ENCODE measurements around the gene HS3ST5.
"Not testable (repeated sequence)": the region's sequence is repeated elsewhere in the genome, so short reads cannot be mapped to it uniquely, and the experiment has no call there.

HS3ST5 gene

DNA sequence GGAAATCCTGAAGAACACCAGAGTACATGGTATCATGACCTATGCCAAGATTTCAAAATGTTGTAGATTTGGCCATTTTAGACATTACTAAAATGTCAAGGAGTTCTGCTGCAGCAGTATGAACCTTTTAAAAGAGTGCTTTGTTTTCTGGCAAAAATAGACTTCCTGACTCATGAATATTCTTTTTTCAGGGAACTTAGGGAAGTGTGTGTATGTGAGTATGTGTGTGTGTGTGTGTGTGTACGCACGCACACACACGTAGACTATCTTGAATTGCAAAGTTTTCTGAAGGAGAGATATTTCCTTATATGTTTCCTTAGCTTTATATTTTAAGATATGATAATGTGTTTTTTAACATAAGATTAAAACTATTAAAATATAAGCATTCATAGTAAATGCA is 161.2 kb downstream of the HS3ST5 start:
- no peak for DNase-seq

DNA sequence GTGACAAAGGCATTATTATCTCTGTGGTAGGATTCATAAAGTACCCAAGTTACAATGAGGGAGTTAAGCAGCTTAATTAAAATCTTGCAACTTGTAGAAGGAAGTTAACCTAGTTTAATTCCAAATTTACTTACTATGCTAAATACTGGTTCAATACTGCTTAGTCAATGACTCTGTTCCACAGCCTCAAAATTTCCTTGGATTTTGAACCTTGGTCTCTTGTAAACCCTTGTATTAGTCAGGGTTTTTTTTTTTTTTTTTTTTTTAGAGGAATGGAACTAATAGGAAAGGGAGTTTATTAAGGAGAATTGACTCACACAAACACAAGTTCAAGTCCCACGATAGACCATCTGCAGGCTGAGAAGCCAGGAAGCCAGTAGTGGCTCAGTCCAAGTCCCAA is 163.4 kb downstream of the HS3ST5 start:
- DNase-seq: no peak

DNA sequence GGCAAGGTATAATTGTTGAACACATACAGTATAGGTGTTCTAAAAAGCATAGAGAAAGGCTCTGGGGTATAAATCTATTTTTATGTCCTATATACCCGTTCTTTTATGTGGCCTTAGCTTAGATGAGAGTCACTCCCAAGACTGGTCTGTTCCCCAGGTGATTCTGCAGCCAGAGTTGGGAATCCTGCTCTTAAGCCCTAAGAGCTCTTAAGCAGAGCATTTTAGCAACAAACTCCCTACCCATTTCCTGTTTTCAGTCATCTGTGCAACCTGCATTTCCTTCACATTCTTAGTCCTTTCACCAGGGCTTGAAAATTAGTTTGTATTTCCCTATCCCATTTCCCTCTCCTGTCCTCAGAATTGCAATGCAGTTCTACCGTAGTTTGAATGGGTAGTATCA is 166.1 kb downstream of the HS3ST5 start:
- DNase-seq: no peak

DNA sequence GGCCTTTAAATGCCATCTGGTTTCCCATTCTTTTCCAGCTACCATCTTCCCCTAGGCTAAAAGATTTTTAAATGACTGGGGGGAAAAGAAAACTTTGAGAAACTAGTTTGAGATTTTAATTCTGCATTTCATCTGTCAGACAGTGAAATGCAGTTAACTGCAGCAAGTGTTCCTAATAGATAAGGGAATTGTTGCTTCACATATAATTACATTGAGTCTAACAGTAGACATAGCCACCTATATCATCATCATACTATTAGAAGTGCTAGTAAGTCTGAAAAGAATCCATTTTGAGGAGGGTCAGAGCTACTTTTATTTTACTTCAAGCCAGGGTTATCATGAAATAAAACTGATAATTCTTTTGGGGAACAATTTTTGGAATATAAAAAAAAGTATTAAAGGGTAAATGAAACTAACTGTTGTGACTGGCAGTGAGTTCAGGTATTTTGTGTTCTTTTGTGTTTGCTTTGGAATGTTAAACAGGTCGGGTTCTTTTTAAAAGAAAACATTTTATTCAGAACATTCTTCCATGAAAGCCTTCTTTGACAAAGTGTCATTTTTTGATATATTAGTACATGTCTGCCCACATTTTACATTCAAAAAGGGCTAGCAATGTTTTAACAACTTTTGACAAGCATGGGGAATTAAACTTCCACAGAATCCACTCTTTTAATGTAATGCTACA is 170.1 kb downstream of the HS3ST5 start:
- no peak for DNase-seq

DNA sequence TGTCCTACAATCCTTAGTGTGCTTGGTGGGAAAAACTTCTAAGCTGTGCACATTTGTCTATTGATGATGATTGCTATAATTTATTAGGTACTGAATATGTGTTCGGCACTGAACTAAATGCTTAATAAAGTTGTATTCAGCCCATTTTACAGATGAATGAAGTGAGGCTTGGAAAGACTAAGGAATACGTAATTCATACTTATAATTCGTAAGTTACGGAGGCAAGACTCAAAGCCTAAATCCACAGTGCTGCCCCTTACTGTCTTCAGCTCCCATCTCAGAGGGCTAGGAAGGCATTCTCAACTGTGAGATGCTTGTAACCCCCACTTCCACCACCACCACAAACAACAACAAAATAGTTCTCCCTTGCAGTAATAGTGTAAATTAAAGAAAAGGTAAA is 171.3 kb downstream of the HS3ST5 start:
- no peak for DNase-seq

DNA sequence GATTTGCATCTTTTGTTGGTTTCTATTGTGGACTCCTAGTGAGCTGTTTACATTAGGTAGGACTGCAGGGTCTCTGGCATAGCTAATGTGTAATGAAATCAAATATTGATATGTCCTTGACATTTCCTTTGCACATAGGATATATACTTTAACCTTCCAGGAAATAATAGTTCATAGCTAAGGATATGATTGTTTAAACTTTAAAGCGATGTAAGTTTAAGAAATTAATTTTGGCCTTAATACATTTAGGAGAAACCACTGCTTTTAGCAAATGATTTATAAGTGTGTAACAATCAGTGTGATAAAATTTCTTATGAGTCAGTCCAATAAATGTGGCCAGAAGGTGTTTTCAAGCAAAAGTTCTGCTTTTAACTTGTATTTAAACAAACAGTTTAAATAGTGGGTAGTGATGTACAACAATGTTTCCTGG is 171.8 kb downstream of the HS3ST5 start:
- DNase-seq: no peak

DNA sequence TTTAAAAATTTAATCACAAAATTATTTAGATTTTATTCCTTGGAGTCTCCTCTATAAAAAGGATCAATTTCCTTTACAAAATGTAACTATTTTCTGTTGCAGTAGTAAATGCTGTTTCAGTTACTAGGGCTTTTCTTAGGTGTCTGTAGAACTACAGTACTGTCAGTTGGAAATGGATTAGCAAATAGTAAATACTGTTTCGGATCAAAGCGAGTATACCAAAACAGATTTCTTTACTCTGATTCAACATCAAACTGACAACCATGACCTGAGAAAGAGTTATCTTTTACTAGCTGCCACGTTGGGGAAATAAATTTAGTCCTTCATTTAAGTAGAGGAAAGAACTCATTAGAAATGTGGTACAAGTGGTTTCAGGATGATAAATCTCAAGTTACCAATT is 172.5 kb downstream of the HS3ST5 start:
- DNase-seq: no peak

DNA sequence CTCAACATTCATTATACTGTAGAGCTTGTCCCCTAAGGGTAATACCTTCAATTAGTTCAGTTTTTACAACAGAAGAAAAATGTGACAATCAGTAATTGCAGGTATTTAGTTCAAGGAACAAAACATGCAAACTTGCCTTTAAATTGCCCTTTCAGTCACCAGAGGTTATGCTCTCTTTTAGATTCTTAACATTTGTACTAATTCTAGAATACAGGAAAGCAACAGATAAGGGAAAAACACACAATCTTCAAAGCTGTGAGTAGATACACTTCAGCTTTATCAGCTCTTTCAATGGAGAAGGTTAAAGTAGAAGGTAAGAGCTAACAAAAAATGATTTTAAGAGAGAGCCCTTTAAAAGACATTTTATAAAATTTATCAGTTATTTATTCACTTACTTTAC is 173.1 kb downstream of the HS3ST5 start:
- no peak for DNase-seq

DNA sequence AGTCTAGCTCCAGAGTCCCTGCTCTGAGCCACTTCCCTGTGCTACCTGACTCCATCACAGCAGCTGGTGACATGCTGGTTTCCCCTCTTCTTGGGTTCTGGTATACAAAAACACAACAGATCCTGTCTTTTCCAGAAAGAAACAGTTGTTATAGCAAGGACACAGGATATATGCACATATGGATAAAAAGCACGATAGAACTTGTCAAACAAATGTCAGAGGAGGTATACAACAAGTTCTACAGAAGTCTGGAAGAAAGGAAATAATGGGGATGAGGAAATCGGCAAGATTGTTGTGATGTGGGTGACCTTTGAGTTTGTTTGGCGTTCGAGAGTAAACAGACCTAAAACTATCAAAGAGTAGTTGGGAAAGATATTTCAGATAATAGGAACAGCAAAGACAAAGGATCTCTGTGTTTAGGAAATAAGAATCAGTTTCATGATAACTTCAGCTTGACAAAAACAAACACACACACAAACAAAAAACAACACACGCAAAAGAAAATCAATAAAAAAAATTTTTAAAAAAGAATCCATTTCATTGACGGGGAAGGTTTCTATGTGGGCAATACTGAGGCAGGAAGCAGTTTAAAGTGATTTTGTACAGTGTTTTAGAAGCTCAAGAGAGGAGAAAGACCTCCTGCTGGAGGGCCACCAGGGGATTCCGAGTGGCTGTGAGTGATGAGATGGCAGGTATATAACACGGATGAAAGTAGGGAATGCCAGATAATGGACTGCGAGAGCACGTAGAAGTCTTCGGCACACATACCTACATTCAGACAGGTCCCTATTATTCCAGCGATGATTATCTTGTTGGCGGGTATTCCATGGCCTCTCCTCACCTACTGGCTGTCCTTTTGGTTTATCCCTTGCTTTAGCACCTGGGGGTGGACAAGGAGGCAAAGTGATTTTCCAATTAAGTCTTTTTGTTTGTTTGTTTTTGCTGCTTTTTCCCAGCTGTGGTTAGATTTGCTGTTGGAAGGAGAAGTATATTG is 174.9 kb downstream of the HS3ST5 start:
- DNase-seq: no peak

DNA sequence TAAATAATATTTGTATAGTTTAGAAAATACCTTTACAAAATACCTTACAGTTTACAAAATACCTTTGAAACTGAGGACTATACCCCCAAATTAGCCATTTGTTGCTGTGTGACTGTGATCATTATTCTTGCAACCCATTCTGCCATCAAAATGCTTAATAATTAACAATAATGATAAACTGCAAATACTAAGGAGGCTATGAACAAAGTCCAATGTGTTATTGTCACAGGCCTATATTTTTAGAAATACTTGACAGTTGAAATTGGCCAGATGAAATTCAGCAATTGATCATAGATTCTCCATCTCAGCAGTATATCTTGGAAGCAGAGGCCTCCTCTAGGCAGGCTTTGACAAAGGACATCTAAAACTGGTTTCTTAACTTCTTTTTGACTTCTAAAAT is 178.6 kb downstream of the HS3ST5 start:
- DNase-seq: no peak

DNA sequence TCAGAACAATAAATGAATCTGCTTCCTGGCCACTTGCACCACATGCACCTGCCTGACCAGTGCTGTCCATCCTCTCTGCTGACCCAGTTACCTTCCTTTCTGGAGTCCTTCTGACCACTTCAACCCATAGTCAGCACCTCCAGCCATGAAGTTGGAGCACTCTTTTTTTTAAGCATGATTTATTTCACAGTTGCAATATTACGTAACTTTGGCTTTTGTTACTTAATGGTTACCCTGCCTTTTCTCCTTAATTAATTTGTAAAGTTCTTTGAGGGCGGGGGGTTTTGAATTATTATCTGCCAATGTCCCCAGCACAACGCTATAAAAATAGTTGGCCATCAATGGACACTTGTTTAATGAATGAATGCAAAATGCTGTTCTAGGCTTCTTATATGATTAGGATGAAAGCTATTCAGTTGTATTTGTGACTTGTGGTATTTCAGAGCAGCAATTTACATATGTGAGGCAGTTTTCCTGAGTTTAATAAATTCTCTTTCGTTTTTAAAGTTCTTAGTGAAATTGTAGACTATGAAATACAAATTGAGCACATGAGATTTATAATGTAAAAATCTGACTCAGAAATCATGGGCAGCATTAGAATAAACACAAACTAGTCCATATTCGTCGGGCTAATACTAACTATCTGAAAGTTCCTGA is 180.0 kb downstream of the HS3ST5 start:
- no peak for DNase-seq

DNA sequence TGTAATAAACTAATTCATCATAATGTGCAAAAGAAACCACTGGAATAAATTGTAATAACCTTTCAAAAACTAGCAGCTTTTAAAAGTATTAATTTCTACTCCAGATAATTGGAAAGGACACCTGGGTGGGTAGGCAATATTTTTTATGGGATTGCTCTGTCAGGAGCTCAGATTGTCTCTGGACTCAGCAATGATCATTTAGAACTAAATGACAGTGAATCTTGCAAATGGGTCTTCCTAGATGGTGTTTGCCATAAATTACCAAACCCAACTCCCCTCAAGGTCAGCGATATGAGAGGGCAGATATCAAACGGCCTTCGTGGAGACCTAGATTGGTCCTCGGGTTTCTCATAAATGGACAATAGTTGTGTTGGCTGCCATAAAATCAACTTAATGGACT is 181.9 kb downstream of the HS3ST5 start:
- DNase-seq: no peak

DNA sequence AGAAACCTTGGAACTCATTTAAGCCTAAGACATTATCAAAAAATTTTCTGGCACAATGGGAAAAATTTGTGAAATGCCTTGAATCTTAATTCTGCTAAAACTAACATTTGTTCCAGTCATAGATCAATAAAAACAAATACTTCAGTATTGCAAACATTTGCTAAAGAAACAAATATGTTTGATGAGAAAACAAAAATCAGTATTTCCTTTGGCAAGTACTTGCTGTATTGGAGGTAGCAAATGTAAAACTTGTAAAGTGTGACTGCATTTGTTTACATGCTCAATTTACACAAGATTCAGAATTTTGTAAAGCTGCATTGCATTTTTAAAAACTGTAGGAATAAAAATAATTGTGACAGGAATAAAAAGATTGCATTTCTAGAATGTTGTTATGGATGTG is 183.1 kb downstream of the HS3ST5 start:
- DNase-seq: no peak

DNA sequence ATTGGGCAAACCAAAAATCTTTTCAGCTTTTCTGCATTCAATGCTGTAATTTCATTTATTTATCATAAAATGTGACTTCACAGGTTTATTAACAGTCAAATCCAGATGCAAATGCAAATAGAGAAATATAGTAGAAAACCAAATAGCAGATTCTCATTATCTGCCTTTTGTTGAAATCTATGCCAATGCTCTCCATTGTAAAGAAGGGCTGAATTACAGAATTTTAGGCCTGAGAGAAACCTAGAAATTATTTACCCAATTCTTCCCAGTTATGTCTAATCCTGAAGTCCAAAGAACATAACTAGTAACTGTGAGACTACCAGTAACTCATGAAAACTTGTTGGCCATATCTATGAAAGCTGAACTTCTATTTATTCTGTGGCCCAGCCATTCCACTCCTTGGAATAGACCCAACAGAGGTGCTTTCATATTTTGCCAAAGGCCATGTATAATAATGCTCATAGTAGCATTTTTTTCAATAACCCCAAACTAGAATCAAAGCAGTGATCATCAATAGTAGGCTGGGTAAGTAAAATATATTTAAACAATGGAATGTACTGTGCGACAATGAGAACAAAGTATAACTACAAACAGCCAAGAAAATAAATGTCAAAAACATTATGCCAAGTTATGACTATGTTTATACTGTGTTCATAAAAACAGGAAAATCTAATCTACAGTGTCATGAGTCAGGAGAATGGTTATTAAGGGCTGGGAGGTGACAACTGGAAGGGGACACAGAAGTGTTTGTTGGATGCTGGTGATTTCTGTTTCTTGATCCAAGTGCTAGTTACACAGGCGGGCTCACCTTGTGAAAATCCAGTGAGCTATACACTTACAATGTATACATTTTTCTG is 183.8 kb downstream of the HS3ST5 start:
- DNase-seq: no peak

DNA sequence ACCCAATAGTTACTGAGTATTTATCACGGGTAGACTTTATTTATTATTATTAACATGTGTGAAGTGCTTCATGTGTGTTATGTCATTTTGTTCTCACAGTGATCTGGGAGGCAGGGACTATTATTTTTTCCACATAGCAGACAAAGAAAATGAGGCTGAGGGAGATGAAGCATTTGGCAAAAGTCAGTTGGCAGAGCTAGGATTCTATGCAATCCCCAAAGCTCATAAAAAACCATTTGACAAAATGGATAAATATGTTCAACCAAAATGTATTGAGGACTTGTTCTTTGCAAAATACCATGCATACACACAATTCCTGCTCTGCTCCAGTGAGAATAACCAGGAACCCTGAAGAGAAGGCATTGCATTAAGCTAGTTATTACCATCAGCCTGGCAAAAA is 184.4 kb downstream of the HS3ST5 start:
- no peak for DNase-seq

DNA sequence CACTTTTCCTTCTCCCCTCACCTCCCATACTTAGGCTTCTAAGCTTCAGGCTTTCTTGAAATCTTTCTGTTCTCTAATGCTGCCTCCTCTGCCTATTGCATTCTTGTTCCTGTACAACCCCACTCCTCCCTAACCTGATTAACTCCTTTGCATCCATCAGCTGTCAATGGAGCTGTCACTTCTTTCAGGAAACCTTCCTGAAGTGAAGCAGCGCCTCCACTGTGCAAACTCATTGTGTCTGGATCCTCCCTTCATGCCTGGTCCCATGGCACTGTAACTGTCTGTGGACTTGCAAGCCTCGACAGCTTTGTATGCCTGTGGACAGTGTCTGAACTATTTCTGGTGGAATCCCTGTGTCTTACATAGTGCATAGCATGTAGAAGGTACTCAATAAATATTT is 185.0 kb downstream of the HS3ST5 start:
- DNase-seq: no peak

DNA sequence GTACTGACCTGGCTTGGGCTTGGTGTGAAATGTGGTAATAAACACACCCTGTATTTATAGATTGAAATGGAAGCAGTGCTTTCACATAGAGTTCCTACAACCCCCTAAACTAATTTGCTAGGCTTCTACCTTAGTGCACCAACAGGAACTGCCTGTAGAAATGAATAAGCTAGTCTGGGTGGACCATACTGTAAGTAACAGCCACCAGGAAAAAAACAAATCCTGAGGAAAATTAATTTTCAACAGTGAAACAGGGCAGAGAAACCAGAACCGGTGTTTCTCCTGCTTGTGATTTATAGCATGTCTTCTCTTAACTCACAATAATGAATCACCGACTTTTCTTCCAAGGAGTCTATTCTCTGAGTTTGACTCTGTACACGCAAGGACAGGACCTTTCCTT is 187.1 kb downstream of the HS3ST5 start:
- no peak for DNase-seq

DNA sequence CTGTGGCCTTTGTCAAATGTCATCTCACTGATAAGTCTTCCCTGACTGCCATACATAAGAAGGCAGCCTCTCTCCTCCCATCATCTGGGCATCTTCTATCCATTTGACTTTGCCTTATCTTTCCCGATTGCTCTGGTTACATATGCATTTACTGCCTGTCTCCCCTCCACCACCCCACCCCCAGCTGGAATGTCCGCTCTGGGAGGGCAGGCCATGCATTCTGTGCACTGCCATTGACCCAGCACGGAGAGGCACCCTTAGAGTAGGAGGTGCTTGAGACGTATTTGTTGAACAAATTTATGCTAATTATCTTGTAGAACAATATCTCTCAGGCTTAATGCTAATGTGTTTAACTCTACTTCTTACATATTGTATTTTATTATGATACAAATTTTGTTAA is 188.0 kb downstream of the HS3ST5 start:
- no peak for DNase-seq

DNA sequence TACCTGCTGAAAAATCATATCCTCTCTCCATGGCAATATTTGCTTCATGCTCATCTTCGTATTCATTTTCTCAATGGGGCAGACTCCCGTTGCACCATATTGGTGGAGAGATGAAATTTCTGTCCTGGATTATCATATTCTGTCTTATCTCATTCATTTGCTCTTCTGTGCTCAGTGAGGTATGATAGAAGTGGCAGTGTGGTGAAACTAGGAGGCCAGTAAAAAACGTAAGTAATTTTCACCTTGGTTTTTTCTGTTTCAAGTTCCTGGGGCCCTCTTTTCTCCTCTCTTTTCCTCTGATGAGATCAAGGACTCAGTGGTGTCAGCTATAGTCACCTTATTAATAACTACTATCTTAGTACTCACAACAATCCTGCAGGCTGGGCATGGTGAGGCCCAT is 189.4 kb downstream of the HS3ST5 start:
- no peak for DNase-seq

DNA sequence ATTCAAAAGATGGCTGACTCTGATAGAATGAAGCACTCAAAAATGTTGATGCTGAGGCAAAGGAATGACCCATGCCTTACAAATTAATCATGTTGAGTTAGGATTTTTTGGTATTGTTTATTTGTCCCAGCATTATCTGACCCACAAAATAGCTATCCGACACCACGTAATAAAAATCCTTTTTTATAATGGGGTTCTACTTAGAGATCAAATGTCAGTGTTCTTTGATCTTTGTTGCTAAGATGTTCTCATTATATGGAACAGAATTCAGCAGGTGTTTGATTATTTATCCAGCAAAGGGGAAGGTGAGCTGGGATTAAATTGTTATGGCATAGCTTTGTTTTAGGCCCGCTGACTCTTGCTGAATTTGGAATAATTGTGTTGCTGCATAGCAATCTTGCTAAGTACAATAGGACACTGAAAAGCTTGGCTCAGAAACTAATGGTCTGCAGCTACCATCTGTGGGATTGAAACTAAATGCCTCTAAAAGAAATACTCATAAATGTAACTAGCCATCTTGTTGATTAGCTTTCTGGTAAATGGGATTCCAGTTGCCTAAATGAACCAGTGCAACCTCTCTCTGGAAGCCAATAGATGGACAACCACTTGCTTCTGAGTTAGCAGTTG is 191.6 kb downstream of the HS3ST5 start:
- DNase-seq: no peak

DNA sequence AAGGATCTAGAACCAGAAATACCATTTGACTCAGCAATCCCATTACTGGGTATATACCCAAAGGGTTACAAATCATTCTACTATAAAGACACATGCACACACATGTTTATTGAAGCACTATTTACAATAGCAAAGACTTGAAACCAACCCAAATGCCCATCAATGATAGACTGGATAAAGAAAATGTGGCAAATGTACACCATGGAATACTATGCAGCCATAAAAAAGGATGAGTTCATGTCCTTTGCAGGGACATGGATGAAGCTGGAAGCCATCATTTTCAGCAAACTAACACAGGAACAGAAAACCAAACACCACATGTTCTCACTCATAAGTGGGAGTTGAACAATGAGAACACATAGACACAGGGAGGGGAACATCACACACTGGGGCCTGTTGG is 193.6 kb downstream of the HS3ST5 start:
- DNase-seq: not testable (repeated sequence)

Data from EL (cell line).